ENCODE results near the gene PRR33. TPM values are rescaled to one million over a fixed set of nuclear protein-coding genes. Genes with fewer than 3 reads are reported as not detected.

PRR33 gene
- polyA plus RNA-seq, 2 of the 4 experiments (the other 2 are of a cell fraction): not detected

DNA sequence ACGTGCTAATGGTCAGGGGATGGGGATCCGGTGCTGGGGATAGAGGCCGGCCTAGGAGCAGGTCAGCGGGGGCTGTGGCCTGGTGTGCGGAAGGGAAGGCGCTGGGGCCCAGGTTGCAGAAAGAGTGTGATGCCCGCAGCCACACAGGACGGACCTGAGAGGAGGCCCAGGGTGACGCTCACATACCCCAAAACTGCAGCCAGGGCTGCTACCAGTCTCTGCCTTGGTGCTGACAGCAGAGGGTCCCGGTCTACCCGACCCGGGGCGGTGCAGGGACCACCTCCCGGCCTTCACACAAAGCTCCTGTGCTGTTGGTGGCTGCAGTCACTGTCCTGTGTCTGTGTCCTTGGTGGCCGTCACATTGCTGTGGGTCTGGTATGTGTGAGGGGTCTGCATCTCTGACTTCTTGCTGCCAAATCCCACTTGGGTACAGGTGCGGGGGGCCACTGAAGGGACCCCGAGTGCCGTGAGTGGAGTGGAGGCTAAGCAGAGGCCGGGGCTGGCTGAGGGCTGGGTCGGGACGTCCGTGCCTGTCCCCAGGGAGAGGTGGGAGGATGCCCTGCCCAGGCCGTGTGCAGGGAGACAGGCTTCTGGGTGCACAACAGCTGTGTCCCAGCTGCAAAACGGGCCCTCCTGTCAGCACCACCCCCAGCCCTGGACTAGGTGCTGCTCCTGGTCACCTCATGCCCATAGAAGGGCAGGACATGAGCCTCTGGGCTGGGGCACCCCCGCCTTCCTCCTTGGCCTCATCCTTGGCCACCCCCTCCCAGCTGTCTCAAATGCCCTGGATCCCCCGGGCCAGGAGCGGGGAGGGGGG, 37.4 kb downstream of the PRR33 start:
- FAIRE-seq (no peak), ATAC-seq (0 out of 6 replicates have a peak, but pooled peaks of 1 of the 2 experiments have one; percentile 11), DNase-seq (ENCODE audit: low read depth in 1 of 2, low spot score in 1 of 2) (no peak)
- POLR2A ChIA-PET: no interaction called here
- Histone ChIP-seq H3K4me2 (no peak overlapping the region), H3K4me3 (no peak overlapping the region), H3K4me1 (no peaks in the 10 kb centered on the region), H3K27ac (no peak overlapping the region), H3K9me3 (no peaks in the 10 kb centered on the region)
- WGBS (ENCODE audit: missing lambda C conversion rate): 72% methylated on average over 15 of the region's 27 CpGs
- CTCF ChIA-PET: interaction anchor here (0.7 to 14.5 kb wide), 11 partner anchors 12 to 302 kb away, joined by 3 to 174 read pairs (median 7); partner anchors contain the start of genes SYT8 and TNNI2
- TF ChIP-seq HOXB13 (CRISPR knock-in tag; IDR thresholded peaks at IDR 0.05; ENCODE audit: low read depth) (no peak), HDAC2 (IDR thresholded peaks at IDR 0.05) (no peak), CHD4 (IDR thresholded peaks at IDR 0.05; ENCODE audit: borderline replicate concordance) (no peak), POLR2A (IDR thresholded peaks at IDR 0.05; ENCODE audit: low read length) (no peak), ZC3H11A (IDR thresholded peaks at IDR 0.05) (no peak), CEBPB (IDR thresholded peaks at IDR 0.05) (no peak), KDM1A (IDR thresholded peaks at IDR 0.05; ENCODE audit: low read depth) (no peak), NR3C1 (IDR thresholded peaks at IDR 0.05) (no peak), JUNB (IDR thresholded peaks at IDR 0.05) (no peak), RCOR1 (IDR thresholded peaks at IDR 0.05; ENCODE audit: low read depth, low read length) (no peak), NFE2L2 (conservative IDR thresholded peaks at IDR 0.05; ENCODE audit: low read length) (no peak), FOSL2 (IDR thresholded peaks at IDR 0.05) (no peak), FOSL2 (CRISPR knock-in tag; IDR thresholded peaks at IDR 0.05) (no peak), ZSCAN20 (CRISPR knock-in tag; IDR thresholded peaks at IDR 0.05) (no peak), TP53 (CRISPR knock-in tag; IDR thresholded peaks at IDR 0.05) (no peak), RARB (CRISPR knock-in tag; IDR thresholded peaks at IDR 0.05) (no peak), GATA3 (IDR thresholded peaks at IDR 0.05; ENCODE audit: borderline replicate concordance) (no peak)
- TF ChIP-seq, protein P1, sequence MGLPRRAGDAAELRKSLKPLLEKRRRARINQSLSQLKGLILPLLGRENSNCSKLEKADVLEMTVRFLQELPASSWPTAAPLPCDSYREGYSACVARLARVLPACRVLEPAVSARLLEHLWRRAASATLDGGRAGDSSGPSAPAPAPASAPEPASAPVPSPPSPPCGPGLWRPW (IDR thresholded peaks at IDR 0.05): no peak
- TF ChIP-seq, protein P2, sequence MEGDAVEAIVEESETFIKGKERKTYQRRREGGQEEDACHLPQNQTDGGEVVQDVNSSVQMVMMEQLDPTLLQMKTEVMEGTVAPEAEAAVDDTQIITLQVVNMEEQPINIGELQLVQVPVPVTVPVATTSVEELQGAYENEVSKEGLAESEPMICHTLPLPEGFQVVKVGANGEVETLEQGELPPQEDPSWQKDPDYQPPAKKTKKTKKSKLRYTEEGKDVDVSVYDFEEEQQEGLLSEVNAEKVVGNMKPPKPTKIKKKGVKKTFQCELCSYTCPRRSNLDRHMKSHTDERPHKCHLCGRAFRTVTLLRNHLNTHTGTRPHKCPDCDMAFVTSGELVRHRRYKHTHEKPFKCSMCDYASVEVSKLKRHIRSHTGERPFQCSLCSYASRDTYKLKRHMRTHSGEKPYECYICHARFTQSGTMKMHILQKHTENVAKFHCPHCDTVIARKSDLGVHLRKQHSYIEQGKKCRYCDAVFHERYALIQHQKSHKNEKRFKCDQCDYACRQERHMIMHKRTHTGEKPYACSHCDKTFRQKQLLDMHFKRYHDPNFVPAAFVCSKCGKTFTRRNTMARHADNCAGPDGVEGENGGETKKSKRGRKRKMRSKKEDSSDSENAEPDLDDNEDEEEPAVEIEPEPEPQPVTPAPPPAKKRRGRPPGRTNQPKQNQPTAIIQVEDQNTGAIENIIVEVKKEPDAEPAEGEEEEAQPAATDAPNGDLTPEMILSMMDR (IDR thresholded peaks at IDR 0.05): no peak
- TF ChIP-seq, protein P3, sequence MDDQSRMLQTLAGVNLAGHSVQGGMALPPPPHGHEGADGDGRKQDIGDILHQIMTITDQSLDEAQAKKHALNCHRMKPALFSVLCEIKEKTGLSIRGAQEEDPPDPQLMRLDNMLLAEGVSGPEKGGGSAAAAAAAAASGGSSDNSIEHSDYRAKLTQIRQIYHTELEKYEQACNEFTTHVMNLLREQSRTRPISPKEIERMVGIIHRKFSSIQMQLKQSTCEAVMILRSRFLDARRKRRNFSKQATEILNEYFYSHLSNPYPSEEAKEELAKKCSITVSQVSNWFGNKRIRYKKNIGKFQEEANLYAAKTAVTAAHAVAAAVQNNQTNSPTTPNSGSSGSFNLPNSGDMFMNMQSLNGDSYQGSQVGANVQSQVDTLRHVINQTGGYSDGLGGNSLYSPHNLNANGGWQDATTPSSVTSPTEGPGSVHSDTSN (IDR thresholded peaks at IDR 0.05): no peak

DNA sequence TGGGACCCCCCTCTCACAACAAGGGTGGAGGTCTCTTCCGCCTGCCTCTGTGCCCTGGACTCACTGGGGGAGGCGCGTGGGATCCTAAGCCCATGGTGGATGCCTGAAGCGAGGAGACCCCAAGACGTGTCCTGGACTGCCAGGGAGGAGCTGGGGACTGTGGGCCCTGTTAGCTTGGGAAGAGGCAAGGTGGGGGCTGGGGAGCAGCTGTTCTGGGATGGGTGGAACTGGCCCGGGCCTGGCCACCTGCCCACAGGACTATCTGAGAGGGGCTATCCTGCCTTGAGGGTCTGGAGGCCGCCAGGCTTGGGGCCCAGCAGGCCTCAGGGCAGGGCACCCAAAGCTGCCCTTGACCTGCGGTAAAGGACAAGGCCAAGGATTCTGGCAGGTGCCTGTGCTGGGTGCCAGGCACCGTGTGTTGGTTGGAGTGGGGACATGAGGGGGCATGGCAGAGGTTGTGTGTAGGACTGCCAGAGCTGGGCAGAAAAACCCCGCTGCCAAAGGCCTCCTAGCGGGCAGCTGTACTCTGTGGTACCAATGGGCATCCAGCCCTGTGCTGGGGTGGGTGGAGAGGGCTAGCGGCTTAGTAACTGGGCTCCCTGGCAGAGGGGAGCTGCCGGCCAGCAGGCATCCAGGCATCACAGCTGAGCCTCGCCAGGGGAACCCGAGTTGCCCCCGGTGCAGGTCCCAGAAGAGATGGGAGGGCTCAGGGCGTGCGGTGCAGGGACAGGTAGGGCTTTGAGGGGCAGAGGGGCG, 38.1 kb downstream of the PRR33 start:
- Histone ChIP-seq H3K4me3 (no peak overlapping the region), H3K9me3 (no peaks in the 10 kb centered on the region), H3K4me1 (no peaks in the 10 kb centered on the region), H3K27ac (no peak overlapping the region), H3K4me2 (no peak overlapping the region)
- DNase-seq (ENCODE audit: low read depth in 1 of 2, low spot score in 1 of 2): no peak
- no peak for FAIRE-seq
- ATAC-seq: no peak
- ChIA-PET POLR2A (no interaction called here), CTCF (interaction anchor here (0.7 to 14.5 kb wide), 10 partner anchors 13 to 303 kb away, joined by 3 to 174 read pairs (median 6); partner anchors contain the start of genes SYT8 and TNNI2)
- no peak for TF ChIP-seq BHLHE40 (IDR thresholded peaks at IDR 0.05; ENCODE audit: low read depth, low read length)
- no peak for TF ChIP-seq EHF (CRISPR knock-in tag; IDR thresholded peaks at IDR 0.05)
- TF ChIP-seq HOXB5 (CRISPR knock-in tag; IDR thresholded peaks at IDR 0.05): no peak
- no peak for TF ChIP-seq CEBPB (IDR thresholded peaks at IDR 0.05)
- TF ChIP-seq ZSCAN20 (CRISPR knock-in tag; IDR thresholded peaks at IDR 0.05): no peak
- TF ChIP-seq ZFP36 (IDR thresholded peaks at IDR 0.05; ENCODE audit: borderline replicate concordance, partially characterized antibody): no peak
- TF ChIP-seq TP53 (CRISPR knock-in tag; IDR thresholded peaks at IDR 0.05): no peak
- TF ChIP-seq HEYL (CRISPR knock-in tag; IDR thresholded peaks at IDR 0.05): no peak
- TF ChIP-seq RARB (CRISPR knock-in tag; IDR thresholded peaks at IDR 0.05): no peak
- no peak for TF ChIP-seq POLR2AphosphoS2 (conservative IDR thresholded peaks at IDR 0.05; ENCODE audit: low read length)
- TF ChIP-seq, protein P4, sequence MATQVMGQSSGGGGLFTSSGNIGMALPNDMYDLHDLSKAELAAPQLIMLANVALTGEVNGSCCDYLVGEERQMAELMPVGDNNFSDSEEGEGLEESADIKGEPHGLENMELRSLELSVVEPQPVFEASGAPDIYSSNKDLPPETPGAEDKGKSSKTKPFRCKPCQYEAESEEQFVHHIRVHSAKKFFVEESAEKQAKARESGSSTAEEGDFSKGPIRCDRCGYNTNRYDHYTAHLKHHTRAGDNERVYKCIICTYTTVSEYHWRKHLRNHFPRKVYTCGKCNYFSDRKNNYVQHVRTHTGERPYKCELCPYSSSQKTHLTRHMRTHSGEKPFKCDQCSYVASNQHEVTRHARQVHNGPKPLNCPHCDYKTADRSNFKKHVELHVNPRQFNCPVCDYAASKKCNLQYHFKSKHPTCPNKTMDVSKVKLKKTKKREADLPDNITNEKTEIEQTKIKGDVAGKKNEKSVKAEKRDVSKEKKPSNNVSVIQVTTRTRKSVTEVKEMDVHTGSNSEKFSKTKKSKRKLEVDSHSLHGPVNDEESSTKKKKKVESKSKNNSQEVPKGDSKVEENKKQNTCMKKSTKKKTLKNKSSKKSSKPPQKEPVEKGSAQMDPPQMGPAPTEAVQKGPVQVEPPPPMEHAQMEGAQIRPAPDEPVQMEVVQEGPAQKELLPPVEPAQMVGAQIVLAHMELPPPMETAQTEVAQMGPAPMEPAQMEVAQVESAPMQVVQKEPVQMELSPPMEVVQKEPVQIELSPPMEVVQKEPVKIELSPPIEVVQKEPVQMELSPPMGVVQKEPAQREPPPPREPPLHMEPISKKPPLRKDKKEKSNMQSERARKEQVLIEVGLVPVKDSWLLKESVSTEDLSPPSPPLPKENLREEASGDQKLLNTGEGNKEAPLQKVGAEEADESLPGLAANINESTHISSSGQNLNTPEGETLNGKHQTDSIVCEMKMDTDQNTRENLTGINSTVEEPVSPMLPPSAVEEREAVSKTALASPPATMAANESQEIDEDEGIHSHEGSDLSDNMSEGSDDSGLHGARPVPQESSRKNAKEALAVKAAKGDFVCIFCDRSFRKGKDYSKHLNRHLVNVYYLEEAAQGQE (IDR thresholded peaks at IDR 0.05): no peak
- no peak for TF ChIP-seq HOXA7 (CRISPR knock-in tag; IDR thresholded peaks at IDR 0.05)
- WGBS (ENCODE audit: missing lambda C conversion rate): 79% methylated on average over 18 of the region's 19 CpGs

Measured in A549 (cell line).